AG04450 (cell line): ENCODE results near the gene NF1. TPM values are rescaled to one million over a fixed set of nuclear protein-coding genes. Genes with fewer than 3 reads are reported as not detected.

Source experiments
- CTCF ChIA-PET: fragments of 300-600, 350-600 bp; formaldehyde crosslinking; extraction: SDS; loops from one replicate; lab custom pipeline; 2022; ENCODE audit warnings: antibody characterized with exemption, inconsistent platforms; lab: Charles Lee
- POLR2A ChIA-PET: fragments of 350-600 bp; formaldehyde crosslinking; extraction: SDS; loops from one replicate; lab custom pipeline; 2021; ENCODE audit warnings: antibody characterized with exemption, inconsistent platforms; lab: Yijun Ruan, JAX
- DNase-seq: peaks from one replicate; pipeline ENCODE4 v3.0.0-alpha.2; 2011; ENCODE audit warnings: low read depth, low spot score
- H3K27ac ChIP-seq: one replicate; pipeline ENCODE4 v1.5.1; 2012; ENCODE audit warnings: low read depth, low read length, control low read depth
- H3K27me3 ChIP-seq: one replicate; pipeline ENCODE4 v1.6.0; 2012; ENCODE audit warnings: low read length; ENCODE audit not compliant: control insufficient read depth, insufficient read depth
- H3K4me3 ChIP-seq: 2 replicates; pipeline ENCODE4 v1.5.1; 2011; ENCODE audit warnings: mild to moderate bottlenecking, low read depth, low read length, control low read depth
- H3K9me3 ChIP-seq: 2 replicates; pipeline ENCODE4 v1.5.1; 2012; ENCODE audit warnings: low read length; ENCODE audit not compliant: control insufficient read depth, insufficient read depth
- polyA plus RNA-seq: library from polyadenylated mRNA; depleted of rRNA; stranded (reverse); fragments of >200 nt; gene quantifications from 2 replicates; pipeline ENCODE4 v1.2.3, GENCODE V29; 2011
- TF ChIP-seq, protein P1 (sequence below): IDR thresholded peaks from 2 replicates; pipeline ENCODE4 v1.5.1; 2011; ENCODE audit warnings: low read depth, low read length, control low read depth, inconsistent platforms

The NF1 gene
- polyA plus RNA-seq, 1 experiment = 60.5 TPM

- peak; percentile 29 for DNase-seq
- TF ChIP-seq, protein P1, sequence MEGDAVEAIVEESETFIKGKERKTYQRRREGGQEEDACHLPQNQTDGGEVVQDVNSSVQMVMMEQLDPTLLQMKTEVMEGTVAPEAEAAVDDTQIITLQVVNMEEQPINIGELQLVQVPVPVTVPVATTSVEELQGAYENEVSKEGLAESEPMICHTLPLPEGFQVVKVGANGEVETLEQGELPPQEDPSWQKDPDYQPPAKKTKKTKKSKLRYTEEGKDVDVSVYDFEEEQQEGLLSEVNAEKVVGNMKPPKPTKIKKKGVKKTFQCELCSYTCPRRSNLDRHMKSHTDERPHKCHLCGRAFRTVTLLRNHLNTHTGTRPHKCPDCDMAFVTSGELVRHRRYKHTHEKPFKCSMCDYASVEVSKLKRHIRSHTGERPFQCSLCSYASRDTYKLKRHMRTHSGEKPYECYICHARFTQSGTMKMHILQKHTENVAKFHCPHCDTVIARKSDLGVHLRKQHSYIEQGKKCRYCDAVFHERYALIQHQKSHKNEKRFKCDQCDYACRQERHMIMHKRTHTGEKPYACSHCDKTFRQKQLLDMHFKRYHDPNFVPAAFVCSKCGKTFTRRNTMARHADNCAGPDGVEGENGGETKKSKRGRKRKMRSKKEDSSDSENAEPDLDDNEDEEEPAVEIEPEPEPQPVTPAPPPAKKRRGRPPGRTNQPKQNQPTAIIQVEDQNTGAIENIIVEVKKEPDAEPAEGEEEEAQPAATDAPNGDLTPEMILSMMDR = no peak
- H3K27ac ChIP-seq = no peak overlapping the region
- H3K27me3 ChIP-seq = no peaks in the 10 kb centered on the region
- POLR2A ChIA-PET = interaction anchor here (0.6 kb wide), 1 partner anchor 15 kb away, joined by 3 read pairs; no protein-coding TSS in a partner anchor
- H3K4me3 ChIP-seq = no peak overlapping the region
- CTCF ChIA-PET = interaction anchor here (1.2 kb wide), 1 partner anchor 13 kb away, joined by 3 read pairs; no protein-coding TSS in a partner anchor
- H3K9me3 ChIP-seq = peaks cover 7% of the 10 kb centered on the region; the same call in 1 of the 2 replicates
These were observed 27.0 kb upstream of the NF1 start for GRCh38 chr17:31067691-31068184.

GRCh38 chr17:31068291-31068690 is 26.5 kb upstream of the NF1 start:
- peaks cover 7% of the 10 kb centered on the region; the same call in 1 of the 2 replicates for H3K9me3 ChIP-seq
- ChIA-PET POLR2A (no interaction called here), CTCF (interaction anchor here (1.2 kb wide), 1 partner anchor 12 kb away, joined by 3 read pairs; no protein-coding TSS in a partner anchor)

GRCh38 chr17:31072186-31072585 is 22.6 kb upstream of the NF1 start:
- H3K4me3 ChIP-seq = no peak overlapping the region
- no peak overlapping the region for H3K27ac ChIP-seq
- ChIA-PET CTCF (no interaction called here), POLR2A (no interaction called here)
- TF ChIP-seq, protein P1 = no peak
- H3K27me3 ChIP-seq = no peaks in the 10 kb centered on the region
- H3K9me3 ChIP-seq = no peaks in the 10 kb centered on the region; the same call in 1 of the 2 replicates
- no peak for DNase-seq

More at GRCh38 chr17:31068291-31068690, 26.5 kb upstream of the NF1 start:
- DNase-seq = no peak
- H3K4me3 ChIP-seq = no peak overlapping the region
- H3K27me3 ChIP-seq = no peaks in the 10 kb centered on the region
- peak overlapping the region; percentile 80 for H3K27ac ChIP-seq
- TF ChIP-seq, protein P1 = peak; percentile 46

DNA sequence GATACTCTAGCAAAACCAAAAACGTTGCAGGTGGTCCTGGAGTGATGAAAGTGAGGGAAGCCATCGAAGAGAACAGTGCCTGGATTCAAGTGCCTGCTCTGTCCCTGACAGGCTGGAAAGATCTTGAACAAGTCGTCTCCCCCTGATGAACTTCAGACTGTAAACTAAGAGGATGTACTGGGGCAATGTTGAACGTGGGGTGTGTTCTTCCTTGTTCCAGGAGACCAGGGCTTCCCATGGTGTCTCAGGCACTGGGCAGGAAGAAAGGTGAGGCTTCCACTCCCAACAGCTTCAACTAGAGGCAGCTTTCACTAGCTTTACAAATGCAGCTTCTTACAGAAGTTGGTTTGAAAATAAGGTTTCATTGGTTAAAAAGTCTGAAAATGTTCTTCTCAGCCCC is 21.4 kb upstream of the NF1 start:
- H3K4me3 ChIP-seq = no peak overlapping the region
- no peaks in the 10 kb centered on the region for H3K9me3 ChIP-seq
- CTCF ChIA-PET = no interaction called here
- TF ChIP-seq, protein P1 = no peak
- no peaks in the 10 kb centered on the region for H3K27me3 ChIP-seq
- POLR2A ChIA-PET = no interaction called here
- no peak overlapping the region for H3K27ac ChIP-seq
- no peak for DNase-seq

DNA sequence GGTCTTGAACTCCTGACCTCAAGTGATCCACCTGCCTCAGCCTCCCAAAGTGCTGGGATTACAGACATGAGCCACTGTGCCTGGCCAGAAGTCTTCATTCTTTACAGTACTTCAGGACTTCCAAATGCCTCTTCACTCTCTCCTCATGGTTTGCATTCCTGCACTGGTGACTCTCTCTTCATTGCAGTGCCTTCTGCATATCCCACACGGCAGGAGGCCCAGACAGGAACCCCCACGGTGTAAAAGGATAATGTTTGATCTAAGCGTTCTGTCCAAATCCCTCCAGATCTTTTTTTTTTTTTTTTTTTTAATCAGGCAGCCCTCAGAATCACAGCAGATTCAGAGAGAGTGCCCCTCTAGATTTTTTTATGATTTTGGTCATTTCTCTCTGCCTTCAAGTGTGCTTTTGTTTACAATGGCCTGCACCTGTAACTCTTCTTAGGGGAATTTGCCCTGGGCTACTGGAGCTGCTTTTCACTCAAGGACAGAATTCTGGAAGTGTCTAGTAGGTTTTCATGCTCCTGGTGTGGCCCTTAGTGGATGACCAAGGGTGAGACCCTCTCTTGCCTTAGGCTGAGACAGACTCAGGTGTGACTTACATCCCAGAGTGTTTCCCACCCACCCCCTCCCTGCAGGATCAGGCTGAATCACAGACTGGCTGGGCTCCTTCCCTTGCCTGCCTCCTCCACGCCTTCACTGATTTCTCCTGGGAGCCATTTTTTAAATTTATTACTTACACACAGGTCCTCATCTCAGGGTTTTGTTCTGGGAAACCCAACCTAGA is 19.8 kb upstream of the NF1 start:
- Histone ChIP-seq H3K27ac (no peak overlapping the region), H3K9me3 (no peaks in the 10 kb centered on the region), H3K4me3 (no peak overlapping the region), H3K27me3 (no peaks in the 10 kb centered on the region)
- ChIA-PET CTCF (no interaction called here), POLR2A (no interaction called here)
- no peak for DNase-seq
- TF ChIP-seq, protein P1 = no peak
